ENCODE measurements around the gene DMRTA2. TPM values are rescaled to one million over a fixed set of nuclear protein-coding genes. Genes with fewer than 3 reads are reported as not detected.
A peak's percentile ranks its signal among the peaks of the same experiment; 100 is the strongest.

Gene DMRTA2
- total RNA-seq (2021; ENCODE audit: unreplicated experiment) (not detected), Bru-seq, nascent RNA (not detected), BruChase-seq, experiment 1, labeled RNA remaining after a 2-hour chase (percentile 15 among the genes with signal in this experiment), BruChase-seq, experiment 2, labeled RNA remaining after a 6-hour chase (percentile 11 among the genes with signal in this experiment)
- polyA plus RNA-seq (2012; ENCODE audit: insufficient read length): not detected
- long read RNA-seq: 0 reads

DNA sequence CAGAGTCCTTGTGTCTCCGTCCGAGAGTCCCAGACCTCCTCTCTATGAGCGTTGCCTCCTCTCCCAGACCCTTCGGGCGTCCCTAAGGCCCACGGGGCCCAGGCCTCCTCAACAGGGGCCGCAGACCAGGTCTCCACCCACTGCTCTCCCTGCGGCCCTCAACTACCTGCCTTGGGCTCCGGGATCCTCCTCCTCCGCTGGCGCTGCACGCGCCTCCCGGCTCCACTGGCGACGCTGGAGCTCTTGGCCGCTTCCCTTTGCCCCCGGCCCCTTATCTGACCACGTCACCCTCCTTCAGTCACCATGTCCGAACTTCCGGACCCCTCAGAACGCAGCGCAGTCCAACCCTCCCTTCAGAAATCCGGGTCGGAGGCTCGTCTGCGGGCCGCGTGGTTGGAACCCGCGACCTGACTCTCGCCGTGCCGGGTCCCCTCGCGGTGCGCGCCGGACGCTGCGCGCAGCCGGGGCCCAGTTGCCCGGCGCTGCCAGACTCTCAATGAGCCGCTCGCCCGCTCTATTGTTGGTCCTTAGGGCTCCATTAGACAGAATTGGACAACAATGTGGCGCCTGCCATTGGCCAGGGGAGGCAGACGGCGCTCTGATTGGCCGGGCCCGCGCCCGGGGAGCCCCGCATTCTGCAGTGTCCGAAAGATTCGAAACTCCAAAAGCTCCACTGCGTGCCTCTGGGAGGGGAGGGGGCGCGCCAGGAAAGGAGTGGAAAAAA, at the start of gene DMRTA2:
DMRTA2 (minus strand) TSS at position 498 of the 724 bp plus-strand sequence. CDS start 1,907 bp downstream, outside the sequence.
- DNase-seq (ENCODE audit: low read depth, low spot score) (no peak), ATAC-seq (no peak)
- Histone ChIP-seq H3K4me3 (ENCODE audit: low read depth in 2 of 2, low read length in 2 of 2) (no peak within 1 kb of the TSS), H3K4me1 (ENCODE audit: control insufficient read depth, insufficient read depth, low read length) (no peaks in the 10 kb centered on the region), H3K27me3 (ENCODE audit: control insufficient read depth, insufficient read depth, low read length) (no peaks in the 10 kb centered on the region; the same call in 1 of the 2 replicates), H3K9me3 (ENCODE audit: control insufficient read depth, insufficient read depth, low read depth, low read length) (no peaks in the 10 kb centered on the region), H3K36me3 (ENCODE audit: control insufficient read depth, insufficient read depth, low read length) (no peaks in the 10 kb centered on the region), H3K27ac (ENCODE audit: low read length) (no peak within 1 kb of the TSS)
- TF ChIP-seq, protein P1, sequence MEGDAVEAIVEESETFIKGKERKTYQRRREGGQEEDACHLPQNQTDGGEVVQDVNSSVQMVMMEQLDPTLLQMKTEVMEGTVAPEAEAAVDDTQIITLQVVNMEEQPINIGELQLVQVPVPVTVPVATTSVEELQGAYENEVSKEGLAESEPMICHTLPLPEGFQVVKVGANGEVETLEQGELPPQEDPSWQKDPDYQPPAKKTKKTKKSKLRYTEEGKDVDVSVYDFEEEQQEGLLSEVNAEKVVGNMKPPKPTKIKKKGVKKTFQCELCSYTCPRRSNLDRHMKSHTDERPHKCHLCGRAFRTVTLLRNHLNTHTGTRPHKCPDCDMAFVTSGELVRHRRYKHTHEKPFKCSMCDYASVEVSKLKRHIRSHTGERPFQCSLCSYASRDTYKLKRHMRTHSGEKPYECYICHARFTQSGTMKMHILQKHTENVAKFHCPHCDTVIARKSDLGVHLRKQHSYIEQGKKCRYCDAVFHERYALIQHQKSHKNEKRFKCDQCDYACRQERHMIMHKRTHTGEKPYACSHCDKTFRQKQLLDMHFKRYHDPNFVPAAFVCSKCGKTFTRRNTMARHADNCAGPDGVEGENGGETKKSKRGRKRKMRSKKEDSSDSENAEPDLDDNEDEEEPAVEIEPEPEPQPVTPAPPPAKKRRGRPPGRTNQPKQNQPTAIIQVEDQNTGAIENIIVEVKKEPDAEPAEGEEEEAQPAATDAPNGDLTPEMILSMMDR (IDR thresholded peaks at IDR 0.05): no peak
- TF ChIP-seq SIN3A (IDR thresholded peaks at IDR 0.05; ENCODE audit: borderline replicate concordance, insufficient read depth, low read depth, low read length) (no peak), POLR2AphosphoS5 (IDR thresholded peaks at IDR 0.05; ENCODE audit: low read depth, low read length) (no peak), TCF7L2 (IDR thresholded peaks at IDR 0.05; ENCODE audit: low read depth, low read length) (no peak)
- TF ChIP-seq, protein P2, sequence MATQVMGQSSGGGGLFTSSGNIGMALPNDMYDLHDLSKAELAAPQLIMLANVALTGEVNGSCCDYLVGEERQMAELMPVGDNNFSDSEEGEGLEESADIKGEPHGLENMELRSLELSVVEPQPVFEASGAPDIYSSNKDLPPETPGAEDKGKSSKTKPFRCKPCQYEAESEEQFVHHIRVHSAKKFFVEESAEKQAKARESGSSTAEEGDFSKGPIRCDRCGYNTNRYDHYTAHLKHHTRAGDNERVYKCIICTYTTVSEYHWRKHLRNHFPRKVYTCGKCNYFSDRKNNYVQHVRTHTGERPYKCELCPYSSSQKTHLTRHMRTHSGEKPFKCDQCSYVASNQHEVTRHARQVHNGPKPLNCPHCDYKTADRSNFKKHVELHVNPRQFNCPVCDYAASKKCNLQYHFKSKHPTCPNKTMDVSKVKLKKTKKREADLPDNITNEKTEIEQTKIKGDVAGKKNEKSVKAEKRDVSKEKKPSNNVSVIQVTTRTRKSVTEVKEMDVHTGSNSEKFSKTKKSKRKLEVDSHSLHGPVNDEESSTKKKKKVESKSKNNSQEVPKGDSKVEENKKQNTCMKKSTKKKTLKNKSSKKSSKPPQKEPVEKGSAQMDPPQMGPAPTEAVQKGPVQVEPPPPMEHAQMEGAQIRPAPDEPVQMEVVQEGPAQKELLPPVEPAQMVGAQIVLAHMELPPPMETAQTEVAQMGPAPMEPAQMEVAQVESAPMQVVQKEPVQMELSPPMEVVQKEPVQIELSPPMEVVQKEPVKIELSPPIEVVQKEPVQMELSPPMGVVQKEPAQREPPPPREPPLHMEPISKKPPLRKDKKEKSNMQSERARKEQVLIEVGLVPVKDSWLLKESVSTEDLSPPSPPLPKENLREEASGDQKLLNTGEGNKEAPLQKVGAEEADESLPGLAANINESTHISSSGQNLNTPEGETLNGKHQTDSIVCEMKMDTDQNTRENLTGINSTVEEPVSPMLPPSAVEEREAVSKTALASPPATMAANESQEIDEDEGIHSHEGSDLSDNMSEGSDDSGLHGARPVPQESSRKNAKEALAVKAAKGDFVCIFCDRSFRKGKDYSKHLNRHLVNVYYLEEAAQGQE (IDR thresholded peaks at IDR 0.05; ENCODE audit: insufficient read depth in 1 of 2, low read depth in 2 of 2, low read length in 1 of 2): no peak
- ChIA-PET POLR2A (no interaction called here), CTCF (no interaction called here)
- intact Hi-C loops (cut with micrococcal nuclease; ENCODE audit: unreplicated experiment) (no loop called here), in situ Hi-C loops (cut with HindIII; ENCODE audit: low pct_unique_long_range_greater_than_20kb, low sequenced_read_pairs) (no loop called here)
- BruUV-seq (replicated peaks): no TSS peak

DNA sequence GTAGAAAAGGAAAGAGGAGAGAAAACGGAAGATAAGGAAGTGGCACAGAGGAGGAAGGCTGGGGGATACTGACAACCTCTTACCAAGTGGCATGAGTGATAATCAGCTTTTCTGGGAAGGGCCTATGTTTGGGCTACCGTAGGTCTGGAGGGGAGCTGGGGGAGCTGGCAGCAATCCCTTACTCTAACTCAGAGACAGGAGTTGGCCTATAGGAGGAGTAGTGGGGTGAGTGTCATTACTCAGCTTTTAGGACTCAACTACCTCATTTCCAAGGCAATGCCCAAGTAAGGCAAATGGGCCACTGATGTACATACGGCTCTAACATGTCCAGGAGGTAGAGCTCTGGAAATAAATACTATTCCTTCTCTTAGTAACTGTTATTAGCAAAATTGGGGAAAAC, 48.7 kb upstream of the DMRTA2 start:
- CTCF ChIA-PET: no interaction called here
- in situ Hi-C loops (cut with HindIII; ENCODE audit: low pct_unique_long_range_greater_than_20kb, low sequenced_read_pairs): no loop called here

More for the DNA sequence above, 48.7 kb upstream of the DMRTA2 start:
- POLR2A ChIA-PET: no interaction called here
- Histone ChIP-seq H3K36me3 (ENCODE audit: control insufficient read depth, insufficient read depth, low read length) (peaks cover 6% of the 10 kb centered on the region; the same call in 1 of the 2 replicates), H3K27ac (ENCODE audit: low read length) (no peak overlapping the region), H3K27me3 (ENCODE audit: control insufficient read depth, insufficient read depth, low read length) (no peaks in the 10 kb centered on the region), H3K9me3 (ENCODE audit: control insufficient read depth, insufficient read depth, low read depth, low read length) (no peaks in the 10 kb centered on the region), H3K4me3 (ENCODE audit: low read depth in 2 of 2, low read length in 2 of 2) (no peak overlapping the region), H3K4me1 (ENCODE audit: control insufficient read depth, insufficient read depth, low read length) (peaks cover 9% of the 10 kb centered on the region; the same call in 1 of the 2 replicates)
- intact Hi-C loops (cut with micrococcal nuclease; ENCODE audit: unreplicated experiment): no loop called here
- BruUV-seq (replicated peaks): no TSS peak
- DNase-seq (ENCODE audit: low read depth, low spot score) (no peak), ATAC-seq (no peak)
- TF ChIP-seq, protein P1 (IDR thresholded peaks at IDR 0.05): no peak
- TF ChIP-seq TCF7L2 (IDR thresholded peaks at IDR 0.05; ENCODE audit: low read depth, low read length): no peak
- no peak for TF ChIP-seq POLR2AphosphoS5 (IDR thresholded peaks at IDR 0.05; ENCODE audit: low read depth, low read length)
- TF ChIP-seq SIN3A (IDR thresholded peaks at IDR 0.05; ENCODE audit: borderline replicate concordance, insufficient read depth, low read depth, low read length): no peak
- TF ChIP-seq, protein P2 (IDR thresholded peaks at IDR 0.05; ENCODE audit: insufficient read depth in 1 of 2, low read depth in 2 of 2, low read length in 1 of 2): no peak
